GM12878 (cell line): ENCODE results near the gene CCT4. TPM values are rescaled to one million over a fixed set of nuclear protein-coding genes. Genes with fewer than 3 reads are reported as not detected.

ENCODE experiments used
- BCL11A ChIP-seq: IDR thresholded peaks from 2 replicates; pipeline ENCODE4 v1.6.1; 2011; ENCODE audit warnings: low read depth, low read length
- CBX5 ChIP-seq: sonication (generic); IDR thresholded peaks from 2 replicates; pipeline ENCODE4 v1.6.1; 2016; ENCODE audit warnings: low read depth, moderate library complexity, mild to moderate bottlenecking, inconsistent platforms
- EGR1 ChIP-seq, 2 experiments: IDR thresholded peaks; 1 replicate in 1 of 2; 2 replicates in 1 of 2; pipeline ENCODE4 v1.6.1; 2011 to 2012; ENCODE audit warnings: low read depth in 2 of 2, low read length in 2 of 2, borderline replicate concordance in 1 of 2, mild to moderate bottlenecking in 1 of 2, moderate library complexity in 1 of 2
- ETV6 ChIP-seq, 2 experiments: fragments of 450-650 bp in 1 of 2; IDR thresholded peaks in 1 of 2; conservative IDR thresholded peaks in 1 of 2; 2 replicates each; pipeline ENCODE4 v1.6.1; 2014; ENCODE audit warnings: antibody characterized with exemption in 1 of 2, borderline replicate concordance in 1 of 2, low read depth in 1 of 2, mild to moderate bottlenecking in 1 of 2, moderate library complexity in 1 of 2
- JUND ChIP-seq: IDR thresholded peaks from 2 replicates; pipeline ENCODE4 v1.6.1; 2012; ENCODE audit warnings: low read depth, mild to moderate bottlenecking, low read length, improper control_type of control experiment, moderate library complexity
- MEF2A ChIP-seq: IDR thresholded peaks from 2 replicates; pipeline ENCODE4 v1.6.1; 2011; ENCODE audit warnings: low read depth, mild to moderate bottlenecking, low read length, moderate library complexity; ENCODE audit not compliant: insufficient read depth
- MXI1 ChIP-seq: fragments of 150-350 bp; IDR thresholded peaks from 2 replicates; pipeline ENCODE4 v1.6.1; 2011; ENCODE audit warnings: low read depth, mild to moderate bottlenecking, inconsistent platforms, low read length, improper control_type of control experiment
- NBN ChIP-seq: fragments of 450-650 bp; IDR thresholded peaks from 2 replicates; pipeline ENCODE4 v1.6.1; 2016
- NFXL1 ChIP-seq: fragments of 450-650 bp; IDR thresholded peaks from 2 replicates; pipeline ENCODE4 v1.6.1; 2017; ENCODE audit warnings: antibody characterized with exemption, mild to moderate bottlenecking, borderline replicate concordance
- POLR2A ChIP-seq: IDR thresholded peaks from 2 replicates; pipeline ENCODE4 v1.6.1; 2011; ENCODE audit warnings: low read depth, mild to moderate bottlenecking, low read length
- POU2F2 ChIP-seq: IDR thresholded peaks from 3 replicates; pipeline ENCODE4 v1.6.1; 2011; ENCODE audit warnings: low read depth, mild to moderate bottlenecking, low read length, borderline replicate concordance
- RFX5 ChIP-seq: IDR thresholded peaks from 2 replicates; pipeline ENCODE4 v1.6.1; 2011; ENCODE audit warnings: low read depth, low read length, improper control_type of control experiment
- SMAD1 ChIP-seq: fragments of 450-650 bp; IDR thresholded peaks from 2 replicates; pipeline ENCODE4 v1.6.1; 2018; ENCODE audit warnings: mild to moderate bottlenecking, low read depth; ENCODE audit not compliant: partially characterized antibody
- STAT1 ChIP-seq: fragments of 450-650 bp; conservative IDR thresholded peaks from 2 replicates; pipeline ENCODE4 v1.6.1; 2014; ENCODE audit warnings: antibody characterized with exemption, mild to moderate bottlenecking
- TBL1XR1 ChIP-seq: IDR thresholded peaks from 2 replicates; pipeline ENCODE4 v1.6.1; 2012; ENCODE audit warnings: low read depth, low read length, improper control_type of control experiment
- TCF12 ChIP-seq: IDR thresholded peaks from 2 replicates; pipeline ENCODE4 v1.6.1; 2011; ENCODE audit warnings: low read depth, mild to moderate bottlenecking, low read length
- YY1 ChIP-seq: IDR thresholded peaks from 2 replicates; pipeline ENCODE4 v1.6.1; 2011; ENCODE audit warnings: low read depth, mild to moderate bottlenecking, low read length
- ZNF24 ChIP-seq: fragments of 450-650 bp; IDR thresholded peaks from 2 replicates; pipeline ENCODE4 v1.6.1; 2017; ENCODE audit warnings: antibody characterized with exemption, mild to moderate bottlenecking
- ZNF622 ChIP-seq: fragments of 450-650 bp; IDR thresholded peaks from 2 replicates; pipeline ENCODE4 v1.6.1; 2017; ENCODE audit warnings: mild to moderate bottlenecking, inconsistent platforms
- polyA plus RNA-seq, 11 experiments: library from polyadenylated mRNA; depleted of rRNA in 4 of 11; unstranded in 6 of 11; stranded (reverse) in 5 of 11; fragments of >200 nt; fragmentation: Nextera tagmentation in 4 of 11; fragmentation: Illumina TruSeq in 1 of 11; extraction: Ambion mirVana in 4 of 11; extraction: Trizol in 1 of 11; gene quantifications; 1 replicate in 1 of 11; 2 replicates in 10 of 11; pipeline versions ENCODE4 v1.2.1 to v1.2.3, GENCODE V29; 2011 to 2016; ENCODE audit warnings: inconsistent platforms in 2 of 11, missing spikeins in 2 of 11, low read depth in 1 of 11
- total RNA-seq, 4 experiments: library from RNA; depleted of rRNA in 3 of 4; stranded (reverse); fragments of >200 nt in 3 of 4; fragmentation: Illumina TruSeq in 1 of 4; extraction: Trizol in 1 of 4; gene quantifications; 2 replicates each; pipeline versions ENCODE4 v1.2.1 to v1.2.3, GENCODE V29; 2013 to 2021
- TF ChIP-seq, protein P1 (sequence below): fragments of 450-650 bp; IDR thresholded peaks from 2 replicates; pipeline ENCODE4 v1.6.1; 2016; ENCODE audit warnings: mild to moderate bottlenecking, moderate library complexity, borderline replicate concordance
- TF ChIP-seq, protein P2 (sequence below): fragments of 450-650 bp; IDR thresholded peaks from 2 replicates; pipeline ENCODE4 v1.6.1; 2017; ENCODE audit warnings: mild to moderate bottlenecking, moderate library complexity
- TF ChIP-seq, protein P3 (sequence below): IDR thresholded peaks from 2 replicates; pipeline ENCODE4 v1.6.1; 2012; ENCODE audit warnings: low read depth, low read length, improper control_type of control experiment

CCT4 gene
- total and polyA plus RNA-seq, 10 of the 15 experiments (the other 5 are each of a cell fraction or from before 2014, with no cell fraction given) = 76.6 to 320 (median 211) TPM

DNA sequence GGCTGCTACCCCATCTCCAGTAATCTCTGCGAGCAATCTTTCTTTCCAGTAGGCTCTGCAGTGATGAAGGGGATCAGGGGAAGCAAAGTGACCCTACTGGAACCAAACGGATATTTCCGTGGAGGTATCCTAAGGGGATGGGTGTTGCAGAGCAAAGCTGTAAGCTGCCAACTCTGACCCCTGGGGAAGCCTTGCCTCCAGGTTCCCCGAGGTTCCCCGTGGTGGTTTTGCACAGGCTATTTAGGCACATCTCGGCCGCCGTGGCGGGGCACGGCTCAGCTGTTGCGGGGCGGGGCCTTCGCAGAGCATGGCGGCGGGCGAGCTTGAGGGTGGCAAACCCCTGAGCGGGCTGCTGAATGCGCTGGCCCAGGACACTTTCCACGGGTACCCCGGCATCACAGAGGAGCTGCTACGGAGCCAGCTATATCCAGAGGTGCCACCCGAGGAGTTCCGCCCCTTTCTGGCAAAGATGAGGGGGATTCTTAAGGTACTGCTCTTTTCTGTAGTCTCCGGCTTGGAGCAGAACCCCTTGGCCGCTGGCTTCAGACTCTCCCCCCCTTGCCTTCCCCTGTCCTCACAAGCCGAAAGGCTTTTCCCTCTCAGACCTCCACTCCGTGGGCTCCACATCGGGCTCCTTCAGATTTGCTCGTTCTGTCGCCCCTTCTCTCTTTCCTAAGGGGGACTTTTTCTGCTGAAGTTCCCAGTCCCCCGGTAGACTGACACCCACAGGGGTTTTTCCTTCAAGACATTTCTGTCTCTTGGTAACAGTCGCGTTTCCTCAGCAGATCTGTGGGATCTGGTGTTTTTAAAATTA, 17.1 kb upstream of the CCT4 start, which contains the start of gene COMMD1 (continued):
- TF ChIP-seq NFXL1 = no peak
- TF ChIP-seq ETV6 (conservative IDR thresholded peaks at IDR 0.05 in 1 of 2, IDR thresholded peaks at IDR 0.05 in 1 of 2; ENCODE audit: borderline replicate concordance in 1 of 2, low read depth in 1 of 2) = no peak
- peak; percentile 98 for TF ChIP-seq POLR2A
- peak; percentile 92 for TF ChIP-seq RFX5
- TF ChIP-seq ZNF622 = no peak
- TF ChIP-seq JUND = no peak; the same call in 1 of the 2 replicates
- peak; percentile 98 for TF ChIP-seq YY1
- peak; percentile 76; the same call in 1 of the 2 replicates for TF ChIP-seq CBX5
- TF ChIP-seq EGR1 (IDR thresholded peaks at IDR 0.05; ENCODE audit: borderline replicate concordance in 1 of 2, low read depth in 2 of 2, low read length in 2 of 2) = no peak
- peak; percentile 86 for TF ChIP-seq MXI1
- TF ChIP-seq, protein P1, sequence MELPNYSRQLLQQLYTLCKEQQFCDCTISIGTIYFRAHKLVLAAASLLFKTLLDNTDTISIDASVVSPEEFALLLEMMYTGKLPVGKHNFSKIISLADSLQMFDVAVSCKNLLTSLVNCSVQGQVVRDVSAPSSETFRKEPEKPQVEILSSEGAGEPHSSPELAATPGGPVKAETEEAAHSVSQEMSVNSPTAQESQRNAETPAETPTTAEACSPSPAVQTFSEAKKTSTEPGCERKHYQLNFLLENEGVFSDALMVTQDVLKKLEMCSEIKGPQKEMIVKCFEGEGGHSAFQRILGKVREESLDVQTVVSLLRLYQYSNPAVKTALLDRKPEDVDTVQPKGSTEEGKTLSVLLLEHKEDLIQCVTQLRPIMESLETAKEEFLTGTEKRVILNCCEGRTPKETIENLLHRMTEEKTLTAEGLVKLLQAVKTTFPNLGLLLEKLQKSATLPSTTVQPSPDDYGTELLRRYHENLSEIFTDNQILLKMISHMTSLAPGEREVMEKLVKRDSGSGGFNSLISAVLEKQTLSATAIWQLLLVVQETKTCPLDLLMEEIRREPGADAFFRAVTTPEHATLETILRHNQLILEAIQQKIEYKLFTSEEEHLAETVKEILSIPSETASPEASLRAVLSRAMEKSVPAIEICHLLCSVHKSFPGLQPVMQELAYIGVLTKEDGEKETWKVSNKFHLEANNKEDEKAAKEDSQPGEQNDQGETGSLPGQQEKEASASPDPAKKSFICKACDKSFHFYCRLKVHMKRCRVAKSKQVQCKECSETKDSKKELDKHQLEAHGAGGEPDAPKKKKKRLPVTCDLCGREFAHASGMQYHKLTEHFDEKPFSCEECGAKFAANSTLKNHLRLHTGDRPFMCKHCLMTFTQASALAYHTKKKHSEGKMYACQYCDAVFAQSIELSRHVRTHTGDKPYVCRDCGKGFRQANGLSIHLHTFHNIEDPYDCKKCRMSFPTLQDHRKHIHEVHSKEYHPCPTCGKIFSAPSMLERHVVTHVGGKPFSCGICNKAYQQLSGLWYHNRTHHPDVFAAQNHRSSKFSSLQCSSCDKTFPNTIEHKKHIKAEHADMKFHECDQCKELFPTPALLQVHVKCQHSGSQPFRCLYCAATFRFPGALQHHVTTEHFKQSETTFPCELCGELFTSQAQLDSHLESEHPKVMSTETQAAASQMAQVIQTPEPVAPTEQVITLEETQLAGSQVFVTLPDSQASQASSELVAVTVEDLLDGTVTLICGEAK = no peak
- TF ChIP-seq MEF2A = no peak
- TF ChIP-seq ZNF24 = peak; percentile 42; the same call in 1 of the 2 replicates
- TF ChIP-seq BCL11A = no peak
- peak; percentile 59; the same call in 1 of the 2 replicates for TF ChIP-seq TCF12
- TF ChIP-seq, protein P2, sequence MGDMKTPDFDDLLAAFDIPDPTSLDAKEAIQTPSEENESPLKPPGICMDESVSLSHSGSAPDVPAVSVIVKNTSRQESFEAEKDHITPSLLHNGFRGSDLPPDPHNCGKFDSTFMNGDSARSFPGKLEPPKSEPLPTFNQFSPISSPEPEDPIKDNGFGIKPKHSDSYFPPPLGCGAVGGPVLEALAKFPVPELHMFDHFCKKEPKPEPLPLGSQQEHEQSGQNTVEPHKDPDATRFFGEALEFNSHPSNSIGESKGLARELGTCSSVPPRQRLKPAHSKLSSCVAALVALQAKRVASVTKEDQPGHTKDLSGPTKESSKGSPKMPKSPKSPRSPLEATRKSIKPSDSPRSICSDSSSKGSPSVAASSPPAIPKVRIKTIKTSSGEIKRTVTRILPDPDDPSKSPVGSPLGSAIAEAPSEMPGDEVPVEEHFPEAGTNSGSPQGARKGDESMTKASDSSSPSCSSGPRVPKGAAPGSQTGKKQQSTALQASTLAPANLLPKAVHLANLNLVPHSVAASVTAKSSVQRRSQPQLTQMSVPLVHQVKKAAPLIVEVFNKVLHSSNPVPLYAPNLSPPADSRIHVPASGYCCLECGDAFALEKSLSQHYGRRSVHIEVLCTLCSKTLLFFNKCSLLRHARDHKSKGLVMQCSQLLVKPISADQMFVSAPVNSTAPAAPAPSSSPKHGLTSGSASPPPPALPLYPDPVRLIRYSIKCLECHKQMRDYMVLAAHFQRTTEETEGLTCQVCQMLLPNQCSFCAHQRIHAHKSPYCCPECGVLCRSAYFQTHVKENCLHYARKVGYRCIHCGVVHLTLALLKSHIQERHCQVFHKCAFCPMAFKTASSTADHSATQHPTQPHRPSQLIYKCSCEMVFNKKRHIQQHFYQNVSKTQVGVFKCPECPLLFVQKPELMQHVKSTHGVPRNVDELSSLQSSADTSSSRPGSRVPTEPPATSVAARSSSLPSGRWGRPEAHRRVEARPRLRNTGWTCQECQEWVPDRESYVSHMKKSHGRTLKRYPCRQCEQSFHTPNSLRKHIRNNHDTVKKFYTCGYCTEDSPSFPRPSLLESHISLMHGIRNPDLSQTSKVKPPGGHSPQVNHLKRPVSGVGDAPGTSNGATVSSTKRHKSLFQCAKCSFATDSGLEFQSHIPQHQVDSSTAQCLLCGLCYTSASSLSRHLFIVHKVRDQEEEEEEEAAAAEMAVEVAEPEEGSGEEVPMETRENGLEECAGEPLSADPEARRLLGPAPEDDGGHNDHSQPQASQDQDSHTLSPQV = no peak
- no peak for TF ChIP-seq SMAD1
- TF ChIP-seq STAT1 = peak; percentile 19; the same call in 1 of the 2 replicates
- peak; percentile 43; the same call in 1 of the 2 replicates for TF ChIP-seq TBL1XR1
- TF ChIP-seq, protein P3, sequence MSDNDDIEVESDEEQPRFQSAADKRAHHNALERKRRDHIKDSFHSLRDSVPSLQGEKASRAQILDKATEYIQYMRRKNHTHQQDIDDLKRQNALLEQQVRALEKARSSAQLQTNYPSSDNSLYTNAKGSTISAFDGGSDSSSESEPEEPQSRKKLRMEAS = peak; percentile 80; the same call in 1 of the 2 replicates
- TF ChIP-seq NBN = peak; percentile 57
- TF ChIP-seq POU2F2 = peak; percentile 79; the same call in 2 of the 3 replicates
